ENCODE measurements around the gene TLX3.
"Not testable (repeated sequence)": the region's sequence is repeated elsewhere in the genome, so short reads cannot be mapped to it uniquely, and the experiment has no call there.

TLX3 gene

GRCh38 chr5:171308453-171309275, at the start of gene TLX3:
Gene TLX3, plus strand, starts transcription at chr5:171309248. Its CDS starts 118 bp downstream, at chr5:171309366.
- peak; percentile 77 for FAIRE-seq
- DNase-seq (ENCODE audit: insufficient read length, low spot score): peak; percentile 93

- FAIRE-seq: no peak
- DNase-seq (ENCODE audit: insufficient read length, low spot score): no peak
Observed at GRCh38 chr5:171261361-171261760, 47.7 kb upstream of the TLX3 start.

- no peak for DNase-seq (ENCODE audit: insufficient read length, low spot score)
- no peak for FAIRE-seq
Observed at GRCh38 chr5:171261904-171262303, 47.1 kb upstream of the TLX3 start.

DNA sequence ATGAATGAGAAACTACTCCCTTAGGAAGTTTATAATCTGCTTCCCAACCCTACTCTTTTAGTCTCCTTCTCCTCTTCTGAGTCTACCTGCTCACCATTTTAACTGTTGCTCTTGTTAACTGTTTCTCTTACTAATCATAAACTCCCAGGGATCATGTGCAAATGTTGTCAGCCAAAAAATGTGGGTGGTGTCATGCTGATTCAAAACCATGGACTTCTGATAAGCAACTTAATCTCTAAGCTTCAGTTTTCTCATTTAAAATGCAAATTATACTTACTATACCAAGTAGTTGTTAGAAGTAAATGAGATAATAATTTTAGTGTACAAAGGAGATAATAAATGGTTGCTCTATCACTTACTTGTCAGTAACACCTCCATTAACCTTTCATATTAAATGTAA, 45.9 kb upstream of the TLX3 start:
- DNase-seq (ENCODE audit: insufficient read length, low spot score) (no peak), FAIRE-seq (no peak)

GRCh38 chr5:171264843-171265242, 44.2 kb upstream of the TLX3 start:
- DNase-seq (ENCODE audit: insufficient read length, low spot score) (no peak), FAIRE-seq (no peak)

DNA sequence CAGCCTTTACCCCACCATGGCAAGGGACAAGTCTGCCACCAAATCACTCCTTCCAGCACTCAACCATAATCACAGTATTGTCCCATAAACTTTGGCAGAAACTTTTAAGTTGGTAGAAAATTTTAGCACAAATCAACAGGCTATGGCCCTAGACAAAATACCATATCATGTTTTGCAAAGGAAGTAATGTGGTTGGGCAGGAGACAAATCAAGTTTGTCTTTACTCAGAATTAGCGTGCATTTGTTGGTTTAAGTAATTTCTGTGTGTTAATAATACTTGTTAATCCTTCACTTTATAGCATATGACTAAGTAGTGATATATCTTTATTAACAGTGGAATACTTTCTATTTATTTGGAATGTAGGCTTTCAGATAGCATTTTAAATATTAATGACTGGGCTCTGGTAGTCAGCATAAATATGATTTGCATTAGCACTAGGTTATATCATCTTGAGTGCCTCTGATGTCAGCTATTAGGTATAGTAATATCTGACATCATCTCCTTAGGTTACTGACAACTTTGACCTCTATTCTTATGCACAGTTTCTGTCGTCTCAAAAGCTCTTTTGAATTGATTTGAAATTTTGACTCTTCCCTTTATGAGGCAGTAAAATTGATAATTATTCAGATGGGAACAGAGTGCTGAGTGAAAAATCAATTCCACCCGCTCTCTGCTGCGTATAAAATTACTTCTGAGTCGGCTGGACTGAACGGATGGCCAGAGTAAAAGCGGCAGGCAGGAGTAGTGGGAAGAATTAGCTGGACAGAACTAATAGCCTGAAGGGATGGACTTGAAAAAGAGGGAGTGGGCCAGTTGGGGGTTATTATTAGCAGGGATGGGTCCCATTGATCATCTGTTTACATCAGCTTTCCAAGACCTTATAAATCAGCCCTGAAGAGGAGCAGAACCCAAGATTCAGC, 40.1 kb upstream of the TLX3 start:
- FAIRE-seq: no peak
- DNase-seq (ENCODE audit: insufficient read length, low spot score): no peak

DNA sequence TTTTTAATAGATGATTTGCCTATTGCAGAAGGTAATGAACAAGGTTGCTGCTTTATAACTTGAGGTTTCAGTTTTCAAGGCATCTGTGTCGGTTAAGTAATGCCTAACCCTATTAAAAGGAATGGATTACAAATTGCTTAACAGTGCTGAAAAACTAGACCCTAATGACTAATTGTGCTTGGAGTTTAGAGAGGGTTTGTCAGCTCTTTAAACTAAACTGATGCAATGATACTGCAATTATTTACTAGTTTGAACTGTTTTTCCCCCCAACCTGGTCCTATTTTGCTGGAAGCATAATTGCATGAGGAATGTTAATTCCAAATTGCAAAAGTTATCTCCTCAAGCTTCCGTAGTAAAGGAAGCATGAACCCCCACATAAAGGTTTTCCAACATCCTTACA, 39.3 kb upstream of the TLX3 start:
- DNase-seq (ENCODE audit: insufficient read length, low spot score) (no peak), FAIRE-seq (no peak)

DNA sequence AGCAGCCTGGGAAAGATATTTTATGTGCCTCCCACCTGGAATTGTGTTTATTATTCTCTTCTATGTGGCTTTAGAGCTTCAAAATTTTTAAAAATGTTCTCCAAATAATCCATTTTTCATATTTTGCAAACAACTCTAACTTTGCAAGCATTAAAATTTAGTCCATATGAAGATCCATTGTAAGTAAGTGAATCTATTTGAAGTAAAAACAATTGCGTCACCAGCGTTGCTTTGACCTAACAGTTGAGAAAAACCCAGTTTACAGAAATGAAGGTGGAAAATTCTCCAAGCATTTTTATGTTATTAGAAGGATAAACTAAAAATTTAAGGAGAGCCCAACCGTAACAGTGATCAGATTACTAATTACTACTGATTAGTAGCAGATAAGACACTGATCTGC, 38.9 kb upstream of the TLX3 start:
- FAIRE-seq (no peak), DNase-seq (ENCODE audit: insufficient read length, low spot score) (no peak)

GRCh38 chr5:171271798-171272197, 37.2 kb upstream of the TLX3 start:
- no peak for DNase-seq (ENCODE audit: insufficient read length, low spot score)
- no peak for FAIRE-seq

DNA sequence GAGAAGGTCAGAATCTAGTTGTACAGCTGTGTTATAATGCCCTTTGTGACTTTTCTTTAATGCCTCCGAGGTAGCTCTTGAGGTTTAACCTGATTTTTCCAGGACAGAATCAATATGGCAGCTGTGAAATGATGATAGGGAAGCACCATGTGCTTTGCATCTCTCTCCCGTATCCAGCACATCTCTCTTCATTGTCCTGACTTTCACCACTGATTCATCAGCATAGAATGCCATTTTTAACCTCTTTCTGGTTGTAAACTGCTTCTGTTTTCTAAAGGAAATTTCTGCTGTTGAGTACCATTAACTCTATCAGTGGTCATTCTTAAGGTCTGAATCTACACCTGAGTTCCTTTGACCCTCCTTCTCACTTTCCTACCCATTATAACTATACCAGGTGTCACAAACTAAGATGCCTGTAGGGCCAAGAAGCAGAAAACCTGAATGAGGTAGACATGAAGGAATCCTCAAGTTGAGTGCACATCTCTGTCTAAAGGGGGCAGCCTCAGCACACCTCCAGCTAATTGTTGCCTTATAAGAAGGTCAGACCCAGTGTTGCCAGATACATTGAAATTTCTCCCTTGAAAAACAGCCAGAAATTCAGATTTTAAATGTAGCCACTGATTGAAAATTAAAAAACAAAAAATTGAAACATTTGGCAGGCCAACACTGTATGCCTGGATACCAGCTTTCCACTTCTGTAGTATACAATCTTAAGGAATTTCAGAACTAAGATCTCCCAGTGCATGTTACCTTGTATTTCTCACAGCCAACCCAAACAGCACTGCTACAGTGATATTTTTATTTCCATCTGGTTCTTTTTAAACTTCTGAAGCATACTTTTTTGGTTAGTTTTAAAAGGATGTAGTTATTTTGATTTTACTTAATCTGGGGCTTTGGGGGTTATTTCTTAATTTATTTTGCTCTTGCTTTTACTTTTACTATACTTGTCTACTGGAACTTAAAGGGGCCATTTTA, 35.8 kb upstream of the TLX3 start:
- DNase-seq (ENCODE audit: insufficient read length, low spot score) (no peak), FAIRE-seq (no peak)

DNA sequence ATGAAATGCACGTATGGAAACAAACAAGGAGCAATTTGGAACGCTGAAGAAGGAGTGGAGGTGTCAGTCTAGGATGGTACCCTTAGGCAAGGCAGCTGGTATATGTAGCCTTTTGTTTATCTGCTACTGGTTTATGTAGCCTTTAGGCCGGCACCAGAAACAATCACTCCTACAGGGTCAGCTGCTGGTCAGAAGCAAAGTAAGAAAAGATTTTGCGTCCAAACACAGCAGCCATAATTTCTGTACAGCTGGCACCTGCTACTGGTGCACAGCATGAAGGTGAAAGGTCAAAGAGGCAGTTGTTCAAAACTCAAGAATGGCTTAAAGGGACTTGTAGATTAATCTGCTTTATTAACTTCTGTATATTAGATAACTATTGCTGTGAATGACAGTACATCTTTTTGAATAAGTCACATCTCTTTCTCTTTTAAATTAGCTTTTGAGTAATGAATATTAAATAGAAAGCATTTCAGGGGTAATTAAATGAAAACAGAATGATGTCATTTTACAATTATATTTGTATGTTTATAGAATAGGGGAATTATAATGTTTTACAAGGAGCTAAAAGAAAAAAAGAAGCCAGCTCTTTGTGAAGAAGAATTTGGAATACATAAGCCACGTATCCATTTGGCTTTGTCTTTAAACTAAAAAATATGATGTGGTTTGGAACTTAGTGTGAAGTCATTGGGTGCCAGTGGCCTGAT, 33.1 kb upstream of the TLX3 start:
- DNase-seq (ENCODE audit: insufficient read length, low spot score) (no peak), FAIRE-seq (no peak)

- FAIRE-seq: no peak
- DNase-seq (ENCODE audit: insufficient read length, low spot score): no peak
Observed at GRCh38 chr5:171283753-171284152, 25.3 kb upstream of the TLX3 start.

- FAIRE-seq (no peak), DNase-seq (ENCODE audit: insufficient read length, low spot score) (no peak)
Observed at GRCh38 chr5:171285465-171285864, 23.6 kb upstream of the TLX3 start.

DNA sequence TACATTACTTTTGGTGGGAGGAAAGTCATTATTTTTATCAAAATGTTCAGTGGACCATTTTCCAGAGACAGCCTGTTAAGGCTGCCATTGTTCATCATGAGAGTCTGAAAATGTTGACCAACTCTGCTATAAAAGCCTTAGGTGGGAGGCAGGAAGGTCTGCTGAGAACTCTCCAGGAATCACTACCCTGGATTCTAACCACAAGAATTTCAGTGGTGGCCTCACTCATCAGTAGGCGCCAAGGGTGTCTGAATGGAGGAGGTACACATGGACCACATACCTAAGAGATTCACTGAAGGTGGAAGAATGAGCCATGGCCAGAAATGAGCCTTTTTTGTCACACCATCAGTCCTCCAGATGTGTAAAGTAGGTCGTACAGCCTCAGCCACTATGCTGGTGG, 21.0 kb upstream of the TLX3 start:
- DNase-seq (ENCODE audit: insufficient read length, low spot score) (no peak), FAIRE-seq (no peak)

- DNase-seq (ENCODE audit: insufficient read length, low spot score): no peak
- no peak for FAIRE-seq
Observed at GRCh38 chr5:171291371-171291770, 17.7 kb upstream of the TLX3 start.

DNA sequence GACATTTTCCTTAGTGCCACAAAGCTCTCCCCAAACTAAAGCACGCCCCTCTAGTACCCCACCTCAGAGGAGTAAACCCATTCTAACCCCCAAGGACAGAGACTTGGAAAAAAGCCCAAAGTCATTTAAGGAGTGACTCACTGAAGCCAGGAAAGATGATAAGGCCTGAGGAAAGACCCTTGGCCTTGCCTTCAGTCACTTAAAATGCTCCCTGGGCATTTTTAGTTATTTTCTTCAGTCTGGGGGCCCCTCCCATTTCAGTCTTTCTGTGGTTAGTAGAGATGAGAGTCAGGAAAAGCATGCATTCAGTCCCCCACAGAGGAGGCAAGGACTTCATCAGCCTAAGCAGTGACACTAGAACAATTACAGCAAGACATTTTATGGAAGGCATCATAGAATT, 13.7 kb upstream of the TLX3 start:
- DNase-seq (ENCODE audit: insufficient read length, low spot score): no peak
- FAIRE-seq: no peak

GRCh38 chr5:171295801-171296200, 13.2 kb upstream of the TLX3 start:
- DNase-seq (ENCODE audit: insufficient read length, low spot score): no peak

GRCh38 chr5:171297941-171298340, 11.1 kb upstream of the TLX3 start:
- not testable (repeated sequence) for FAIRE-seq; DNase-seq (ENCODE audit: insufficient read length, low spot score)

More at GRCh38 chr5:171295801-171296200, 13.2 kb upstream of the TLX3 start:
- peak; percentile 31 for FAIRE-seq

GRCh38 chr5:171299228-171299627, 9.8 kb upstream of the TLX3 start:
- no peak for FAIRE-seq
- DNase-seq (ENCODE audit: insufficient read length, low spot score): no peak

GRCh38 chr5:171299851-171300250, 9.2 kb upstream of the TLX3 start:
- DNase-seq (ENCODE audit: insufficient read length, low spot score): no peak
- FAIRE-seq: no peak
